ENCODE data around the gene FXR2. TPM values are rescaled to one million over a fixed set of nuclear protein-coding genes. Genes with fewer than 3 reads are reported as not detected.

FXR2 gene
- total RNA-seq, 1 experiment from 2014 or later = 49.4 TPM

GRCh38 chr17:7573324-7574080, 41.2 kb downstream of the FXR2 start:
- DNase-seq (ENCODE audit: low read depth) = peak; percentile 91

- DNase-seq (ENCODE audit: low read depth) = peak; percentile 99
These were observed 41.9 kb downstream of the FXR2 start for GRCh38 chr17:7572588-7573323.

GRCh38 chr17:7572338-7572587, 42.4 kb downstream of the FXR2 start:
- no peak for DNase-seq (ENCODE audit: low read depth)

- DNase-seq (ENCODE audit: low read depth) = no peak
These were observed 44.3 kb downstream of the FXR2 start for GRCh38 chr17:7570351-7570750.

- DNase-seq (ENCODE audit: low read depth) = no peak
These were observed 45.1 kb downstream of the FXR2 start for GRCh38 chr17:7569571-7569970.

- DNase-seq (ENCODE audit: low read depth) = no peak
These were observed 51.4 kb downstream of the FXR2 start for GRCh38 chr17:7563115-7563869.

GRCh38 chr17:7562208-7562605, 52.5 kb downstream of the FXR2 start:
- no peak for DNase-seq (ENCODE audit: low read depth)

GRCh38 chr17:7561589-7562207, 53.0 kb downstream of the FXR2 start, which contains the start of gene SENP3:
Gene SENP3, plus strand, starts transcription at chr17:7561919. Its CDS starts 1,158 bp downstream, at chr17:7563077.
- peak; percentile 84 for DNase-seq (ENCODE audit: low read depth)

GRCh38 chr17:7561028-7561575, 53.6 kb downstream of the FXR2 start:
- DNase-seq (ENCODE audit: low read depth) = peak; percentile 70

- peak; percentile 45 for DNase-seq (ENCODE audit: low read depth)
These were observed 54.3 kb downstream of the FXR2 start for GRCh38 chr17:7560172-7561027.

- DNase-seq (ENCODE audit: low read depth) = no peak
These were observed 55.2 kb downstream of the FXR2 start for GRCh38 chr17:7559320-7560171.

GRCh38 chr17:7558544-7559319, 56.0 kb downstream of the FXR2 start, which contains the start of gene TNFSF13:
Gene TNFSF13, plus strand, starts transcription at chr17:7558750. Its CDS starts 290 bp downstream, at chr17:7559040.
- DNase-seq (ENCODE audit: low read depth) = no peak

- no peak for DNase-seq (ENCODE audit: low read depth)
These were observed 56.7 kb downstream of the FXR2 start for GRCh38 chr17:7557775-7558543.

- DNase-seq (ENCODE audit: low read depth) = no peak
These were observed 57.4 kb downstream of the FXR2 start for GRCh38 chr17:7557147-7557764.

GRCh38 chr17:7556627-7557026, 58.1 kb downstream of the FXR2 start:
- DNase-seq (ENCODE audit: low read depth) = no peak

GRCh38 chr17:7555320-7555948, 59.3 kb downstream of the FXR2 start:
- DNase-seq (ENCODE audit: low read depth) = no peak

- DNase-seq (ENCODE audit: low read depth) = no peak
These were observed 61.3 kb downstream of the FXR2 start for GRCh38 chr17:7553356-7553755.
